Suprapubic skin (tissue), 4 donors: ENCODE measurements around the gene ZNF532. TPM values are rescaled to one million over a fixed set of nuclear protein-coding genes. Genes with fewer than 3 reads are reported as not detected.
"Not testable (repeated sequence)": the region's sequence is repeated elsewhere in the genome, so short reads cannot be mapped to it uniquely, and the experiment has no call there.

ENCODE experiments used
- DNase-seq, 2 donors: peaks; one replicate each; pipeline ENCODE4 v3.0.0-alpha.2; 2019; ENCODE audit warnings: low spot score in 2 of 2
- H3K27ac ChIP-seq: fragments of 200-600 bp; sonication (generic); one replicate; pipeline ENCODE4 v1.5.1; 2019
- H3K27me3 ChIP-seq: fragments of 200-600 bp; sonication (generic); one replicate; pipeline ENCODE4 v1.5.1; 2019
- H3K36me3 ChIP-seq: fragments of 200-600 bp; sonication (generic); one replicate; pipeline ENCODE4 v1.5.1; 2019
- H3K4me1 ChIP-seq: fragments of 200-600 bp; sonication (generic); one replicate; pipeline ENCODE4 v1.5.1; 2019
- H3K4me3 ChIP-seq: fragments of 200-600 bp; sonication (generic); one replicate; pipeline ENCODE4 v1.5.1; 2019; ENCODE audit warnings: mild to moderate bottlenecking
- H3K9me3 ChIP-seq: fragments of 200-600 bp; sonication (generic); one replicate; pipeline ENCODE4 v1.5.1; 2019
- CTCF ChIP-seq, 2 donors: fragments of 200-600 bp in 1 of 2; fragments of 450-650 bp in 1 of 2; sonication (generic) in 1 of 2; IDR thresholded peaks; one replicate each; pipeline ENCODE4 v1.5.1; 2016 to 2019; ENCODE audit warnings: antibody characterized with exemption in 2 of 2, mild to moderate bottlenecking in 1 of 2, moderate library complexity in 1 of 2
- EP300 ChIP-seq: sonication (generic); formaldehyde crosslinking; IDR thresholded peaks from one replicate; pipeline ENCODE4 v1.6.1; 2017; ENCODE audit warnings: antibody characterized with exemption
- POLR2A ChIP-seq, 2 donors: fragments of 450-650 bp; IDR thresholded peaks; one replicate each; pipeline ENCODE4 v1.6.1; 2017; ENCODE audit warnings: antibody characterized with exemption in 2 of 2, mild to moderate bottlenecking in 2 of 2, moderate library complexity in 2 of 2
- POLR2AphosphoS5 ChIP-seq, 3 donors: sonication (generic); formaldehyde crosslinking; IDR thresholded peaks; one replicate each; pipeline ENCODE4 v1.6.1; 2017; ENCODE audit warnings: antibody characterized with exemption in 3 of 3
- WGBS: methylation state at CpG from one replicate; pipeline ENCODE4 v1.1.5; 2018; 5-methylcytosine and 5-hydroxymethylcytosine counted together
- total RNA-seq, 4 donors: library from RNA; depleted of rRNA; stranded (reverse); fragments of >200 nt; gene quantifications; one replicate each; pipeline ENCODE4 v1.1.0, GENCODE V29; 2016

Gene ZNF532
- total RNA-seq, 4 donors from 2014 or later = 31.1 to 58.5 (median 51.7) TPM

- H3K4me3 ChIP-seq = no peak overlapping the region
- no peaks in the 10 kb centered on the region for H3K27me3 ChIP-seq
- H3K36me3 ChIP-seq = no peaks in the 10 kb centered on the region
- DNase-seq = no peak
- TF ChIP-seq EP300 (no peak), POLR2A (IDR thresholded peaks at IDR 0.05) (no peak), POLR2AphosphoS5 (IDR thresholded peaks at IDR 0.05) (no peak), CTCF (IDR thresholded peaks at IDR 0.05) (no peak)
- no peak overlapping the region for H3K27ac ChIP-seq
- H3K9me3 ChIP-seq = no peaks in the 10 kb centered on the region
- H3K4me1 ChIP-seq = peaks cover 24% of the 10 kb centered on the region
- WGBS = 10% methylated on average over 1 of the region's 1 CpG
These were observed 156.8 kb downstream of the ZNF532 start for GRCh38 chr18:59021500-59021899.

DNA sequence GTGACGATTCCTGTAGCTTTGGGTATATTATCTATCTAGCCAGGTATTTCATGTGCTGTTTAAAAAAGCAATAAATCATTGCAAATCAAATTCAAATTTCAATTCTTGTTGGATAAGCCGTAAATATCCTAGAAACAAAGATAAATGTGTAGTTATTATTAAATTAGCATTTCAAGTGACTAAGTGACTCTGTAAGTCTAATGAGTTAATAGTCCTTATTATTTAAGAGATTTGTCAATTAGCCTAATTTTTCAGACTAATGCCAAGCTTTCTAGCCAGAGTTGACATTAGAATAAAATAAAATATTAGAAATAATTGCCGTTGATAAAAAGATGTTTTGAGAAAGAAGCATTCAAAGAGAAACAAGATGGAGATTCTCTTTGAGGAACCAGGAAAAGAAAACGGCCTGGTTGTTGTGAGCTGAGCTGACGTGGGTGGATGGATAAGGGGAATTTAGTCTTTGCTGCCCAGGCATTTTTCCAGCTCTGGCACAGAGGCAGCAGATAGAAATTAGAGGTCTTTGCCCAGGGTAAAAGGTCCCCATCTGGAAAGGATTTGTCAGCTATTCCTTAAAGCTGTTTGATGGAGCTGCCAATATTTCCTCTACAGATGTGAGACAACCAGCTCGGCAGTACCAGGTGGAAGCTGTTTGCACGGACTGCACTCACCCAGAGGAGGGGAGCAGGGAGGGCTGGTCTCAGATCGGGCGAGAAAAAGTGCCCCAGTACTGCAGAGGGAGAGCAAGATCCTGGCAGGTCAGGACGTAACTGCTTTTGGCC lies 157.7 kb downstream of the ZNF532 start:
- Histone ChIP-seq H3K36me3 (no peaks in the 10 kb centered on the region), H3K27ac (peak overlapping the region; percentile 41), H3K27me3 (no peaks in the 10 kb centered on the region), H3K9me3 (no peaks in the 10 kb centered on the region), H3K4me1 (peaks cover 32% of the 10 kb centered on the region), H3K4me3 (no peak overlapping the region)
- 60% methylated on average over 10 of the region's 10 CpGs for WGBS
- TF ChIP-seq CTCF (IDR thresholded peaks at IDR 0.05) = no peak
- no peak for TF ChIP-seq POLR2AphosphoS5 (IDR thresholded peaks at IDR 0.05)
- no peak for TF ChIP-seq EP300
- no peak for TF ChIP-seq POLR2A (IDR thresholded peaks at IDR 0.05)
- DNase-seq = no peak

GRCh38 chr18:59024829-59025228 lies 160.2 kb downstream of the ZNF532 start:
- Histone ChIP-seq H3K4me3 (no peak overlapping the region), H3K27ac (peak overlapping the region; percentile 27), H3K9me3 (no peaks in the 10 kb centered on the region), H3K4me1 (peaks cover 34% of the 10 kb centered on the region), H3K36me3 (no peaks in the 10 kb centered on the region), H3K27me3 (no peaks in the 10 kb centered on the region)
- WGBS = 26% methylated on average over 3 of the region's 3 CpGs
- TF ChIP-seq POLR2A (IDR thresholded peaks at IDR 0.05) = no peak
- TF ChIP-seq EP300 = no peak
- no peak for TF ChIP-seq POLR2AphosphoS5 (IDR thresholded peaks at IDR 0.05)
- TF ChIP-seq CTCF (IDR thresholded peaks at IDR 0.05) = no peak
- no peak for DNase-seq

GRCh38 chr18:59025532-59025931 lies 160.9 kb downstream of the ZNF532 start:
- not testable (repeated sequence) for H3K36me3 ChIP-seq, H3K27ac ChIP-seq, DNase-seq, H3K9me3 ChIP-seq, H3K27me3 ChIP-seq, H3K4me3 ChIP-seq
- WGBS = 95% methylated on average over 2 of the region's 2 CpGs
- peaks cover 34% of the 10 kb centered on the region for H3K4me1 ChIP-seq

DNA sequence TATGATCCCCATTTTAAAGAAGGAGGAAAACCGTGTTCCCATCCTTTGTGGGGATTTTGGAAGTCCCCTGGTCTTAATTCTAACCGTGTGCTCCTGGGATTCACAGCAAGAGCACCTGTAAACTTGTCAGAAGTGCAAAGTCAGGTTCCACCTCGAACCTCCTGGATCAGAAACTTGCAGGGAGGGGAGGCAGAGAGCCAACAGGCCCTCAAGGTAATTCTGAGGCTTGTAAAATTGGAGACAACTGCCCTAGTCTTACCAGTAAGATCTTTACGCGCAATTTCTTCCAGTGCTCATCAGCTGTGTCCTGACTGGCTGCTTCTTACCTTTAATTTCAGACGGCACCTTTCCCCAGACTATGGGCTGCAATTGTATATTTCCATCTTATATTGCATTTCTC lies 161.7 kb downstream of the ZNF532 start:
- no peak overlapping the region for H3K27ac ChIP-seq

More for the DNA sequence above, 161.7 kb downstream of the ZNF532 start:
- Histone ChIP-seq H3K9me3 (no peaks in the 10 kb centered on the region), H3K36me3 (no peaks in the 10 kb centered on the region), H3K4me3 (no peak overlapping the region), H3K4me1 (peaks cover 33% of the 10 kb centered on the region), H3K27me3 (no peaks in the 10 kb centered on the region)
- 64% methylated on average over 6 of the region's 6 CpGs for WGBS
- TF ChIP-seq CTCF (IDR thresholded peaks at IDR 0.05) = no peak
- TF ChIP-seq EP300 = no peak
- TF ChIP-seq POLR2AphosphoS5 (IDR thresholded peaks at IDR 0.05) = no peak
- TF ChIP-seq POLR2A (IDR thresholded peaks at IDR 0.05) = no peak
- no peak for DNase-seq
